BLaER1 (cell line): ENCODE results near the gene RASSF5.
"Not testable (repeated sequence)": the region's sequence is repeated elsewhere in the genome, so short reads cannot be mapped to it uniquely, and the experiment has no call there.

Experiments used
- H3K27ac ChIP-seq: shearing (Covaris generic); formaldehyde crosslinking; 2 replicates; pipeline ENCODE4 v1.8.1; 2022
- H3K27me3 ChIP-seq: shearing (Covaris generic); formaldehyde crosslinking; 2 replicates; pipeline ENCODE4 v1.8.1; 2022
- H3K36me3 ChIP-seq: shearing (Covaris generic); formaldehyde crosslinking; 2 replicates; pipeline ENCODE4 v1.8.1; 2022
- H3K4me1 ChIP-seq: shearing (Covaris generic); formaldehyde crosslinking; 2 replicates; pipeline ENCODE4 v1.8.1; 2022
- H3K4me2 ChIP-seq: shearing (Covaris generic); formaldehyde crosslinking; 2 replicates; pipeline ENCODE4 v1.8.1; 2022
- H3K4me3 ChIP-seq: shearing (Covaris generic); formaldehyde crosslinking; 2 replicates; pipeline ENCODE4 v1.8.1; 2022
- H3K9ac ChIP-seq: shearing (Covaris generic); formaldehyde crosslinking; 2 replicates; pipeline ENCODE4 v1.8.1; 2022
- H3K9me3 ChIP-seq: shearing (Covaris generic); formaldehyde crosslinking; 2 replicates; pipeline ENCODE4 v1.8.1; 2022
- H4K20me1 ChIP-seq: shearing (Covaris generic); formaldehyde crosslinking; 2 replicates; pipeline ENCODE4 v1.8.1; 2022
- Cebpa-rat ChIP-seq: shearing (Covaris generic); IDR thresholded peaks from 2 replicates; pipeline ENCODE4 v1.8.1; 2022

The RASSF5 gene

GRCh38 chr1:206596319-206596666 is 89.0 kb downstream of the RASSF5 start:
- Histone ChIP-seq H3K27ac (no peak overlapping the region), H3K27me3 (no peaks in the 10 kb centered on the region), H3K4me1 (no peaks in the 10 kb centered on the region), H3K9ac (no peak overlapping the region), H3K36me3 (peaks cover 98% of the 10 kb centered on the region), H3K4me2 (no peak overlapping the region), H4K20me1 (peaks cover 23% of the 10 kb centered on the region; the same call in 1 of the 2 replicates), H3K4me3 (no peak overlapping the region), H3K9me3 (no peaks in the 10 kb centered on the region)
- no peak for TF ChIP-seq Cebpa-rat

GRCh38 chr1:206600527-206600926 is 93.2 kb downstream of the RASSF5 start:
- no peak overlapping the region for H3K4me2 ChIP-seq
- no peaks in the 10 kb centered on the region for H3K4me1 ChIP-seq
- H3K36me3 ChIP-seq, result peaks cover 100% of the 10 kb centered on the region
- H3K27me3 ChIP-seq, result no peaks in the 10 kb centered on the region
- no peak overlapping the region for H3K4me3 ChIP-seq
- no peak overlapping the region for H3K9ac ChIP-seq
- no peak for TF ChIP-seq Cebpa-rat
- H3K9me3 ChIP-seq, result no peaks in the 10 kb centered on the region
- H4K20me1 ChIP-seq, result no peaks in the 10 kb centered on the region
- H3K27ac ChIP-seq, result no peak overlapping the region

- TF ChIP-seq Cebpa-rat, result no peak
Measured at GRCh38 chr1:206604861-206605260, 97.5 kb downstream of the RASSF5 start.

GRCh38 chr1:206606867-206607266 is 99.5 kb downstream of the RASSF5 start:
- Histone ChIP-seq H3K4me1 (peaks cover 31% of the 10 kb centered on the region), H3K9ac (no peak overlapping the region), H3K9me3 (no peaks in the 10 kb centered on the region), H3K4me3 (no peak overlapping the region), H3K27me3 (no peaks in the 10 kb centered on the region), H3K27ac (no peak overlapping the region), H3K36me3 (peaks cover 78% of the 10 kb centered on the region), H4K20me1 (no peaks in the 10 kb centered on the region), H3K4me2 (no peak overlapping the region)
- TF ChIP-seq Cebpa-rat, result no peak

More at GRCh38 chr1:206604861-206605260, 97.5 kb downstream of the RASSF5 start:
- no peaks in the 10 kb centered on the region for H3K9me3 ChIP-seq
- H3K4me2 ChIP-seq, result no peak overlapping the region
- no peak overlapping the region for H3K27ac ChIP-seq
- no peaks in the 10 kb centered on the region for H3K27me3 ChIP-seq
- peaks cover 86% of the 10 kb centered on the region for H3K36me3 ChIP-seq
- H3K4me1 ChIP-seq, result peaks cover 16% of the 10 kb centered on the region
- H3K9ac ChIP-seq, result 0 out of 2 replicates have a peak overlapping the region, but pooled peaks have one; percentile 2
- no peak overlapping the region for H3K4me3 ChIP-seq
- no peaks in the 10 kb centered on the region for H4K20me1 ChIP-seq

- Histone ChIP-seq H3K4me3 (no peak overlapping the region), H4K20me1 (no peaks in the 10 kb centered on the region), H3K9ac (no peak overlapping the region), H3K36me3 (peaks cover 64% of the 10 kb centered on the region), H3K4me2 (no peak overlapping the region), H3K27me3 (no peaks in the 10 kb centered on the region), H3K9me3 (no peaks in the 10 kb centered on the region), H3K4me1 (peaks cover 35% of the 10 kb centered on the region), H3K27ac (no peak overlapping the region)
- no peak for TF ChIP-seq Cebpa-rat
Measured at GRCh38 chr1:206608108-206608698, 100.9 kb downstream of the RASSF5 start.

GRCh38 chr1:206609229-206609991 is 102.1 kb downstream of the RASSF5 start:
- Histone ChIP-seq H3K9me3 (no peaks in the 10 kb centered on the region), H3K27ac (0 out of 2 replicates have a peak overlapping the region, but pooled peaks have one; percentile 4), H3K4me3 (no peak overlapping the region), H3K9ac (peak overlapping the region; percentile 17), H3K4me1 (peaks cover 35% of the 10 kb centered on the region), H3K4me2 (peak overlapping the region; percentile 57), H4K20me1 (no peaks in the 10 kb centered on the region), H3K36me3 (peaks cover 52% of the 10 kb centered on the region), H3K27me3 (no peaks in the 10 kb centered on the region)
- TF ChIP-seq Cebpa-rat, result no peak

- TF ChIP-seq Cebpa-rat, result no peak
- no peaks in the 10 kb centered on the region for H3K27me3 ChIP-seq
- H3K4me2 ChIP-seq, result peak within 1 kb of the TSS; percentile 97
- peak within 1 kb of the TSS; percentile 92 for H3K9ac ChIP-seq
- peaks cover 35% of the 10 kb centered on the region for H3K4me1 ChIP-seq
- peaks cover 30% of the 10 kb centered on the region for H3K36me3 ChIP-seq
- no peaks in the 10 kb centered on the region for H3K9me3 ChIP-seq
- no peaks in the 10 kb centered on the region for H4K20me1 ChIP-seq
- H3K27ac ChIP-seq, result peak within 1 kb of the TSS; percentile 90
- peak within 1 kb of the TSS; percentile 79 for H3K4me3 ChIP-seq
Measured at GRCh38 chr1:206612129-206612876, 105.0 kb downstream of the RASSF5 start, which contains the start of gene EIF2D. EIF2D (minus strand) TSS chr1:206612465; CDS start chr1:206612342, 123 bp downstream.

- not testable (repeated sequence) for H3K27me3 ChIP-seq, H4K20me1 ChIP-seq, H3K36me3 ChIP-seq, H3K4me2 ChIP-seq, H3K9ac ChIP-seq, H3K27ac ChIP-seq, H3K4me3 ChIP-seq, H3K4me1 ChIP-seq
- peaks cover 12% of the 10 kb centered on the region for H3K9me3 ChIP-seq
Measured at GRCh38 chr1:206626396-206626795, 119.1 kb downstream of the RASSF5 start.

GRCh38 chr1:206628916-206629315 is 121.6 kb downstream of the RASSF5 start:
- Histone ChIP-seq H3K4me3 (no peak overlapping the region), H3K27ac (no peak overlapping the region), H3K4me2 (no peak overlapping the region), H3K9ac (no peak overlapping the region), H3K4me1 (peaks cover 32% of the 10 kb centered on the region), H4K20me1 (no peaks in the 10 kb centered on the region), H3K36me3 (no peaks in the 10 kb centered on the region), H3K27me3 (no peaks in the 10 kb centered on the region), H3K9me3 (peaks cover 10% of the 10 kb centered on the region)
- no peak for TF ChIP-seq Cebpa-rat

- H3K9me3 ChIP-seq, result peaks cover 5% of the 10 kb centered on the region; the same call in 1 of the 2 replicates
- peaks cover 6% of the 10 kb centered on the region for H4K20me1 ChIP-seq
- H3K4me3 ChIP-seq, result no peak overlapping the region
- no peaks in the 10 kb centered on the region for H3K27me3 ChIP-seq
- H3K4me1 ChIP-seq, result peaks cover 45% of the 10 kb centered on the region
- TF ChIP-seq Cebpa-rat, result no peak
- H3K36me3 ChIP-seq, result no peaks in the 10 kb centered on the region
- H3K9ac ChIP-seq, result no peak overlapping the region
- H3K4me2 ChIP-seq, result peak overlapping the region; percentile 33
- no peak overlapping the region for H3K27ac ChIP-seq
Measured at GRCh38 chr1:206631085-206631509, 123.8 kb downstream of the RASSF5 start.
